ENCODE data around the gene DDX19B. TPM values are rescaled to one million over a fixed set of nuclear protein-coding genes. Genes with fewer than 3 reads are reported as not detected.
"Not testable (repeated sequence)": the region's sequence is repeated elsewhere in the genome, so short reads cannot be mapped to it uniquely, and the experiment has no call there.

The DDX19B gene
- total and polyA plus RNA-seq, 8 donors, result 9.8 to 34.3 (median 23.1) TPM

DNA sequence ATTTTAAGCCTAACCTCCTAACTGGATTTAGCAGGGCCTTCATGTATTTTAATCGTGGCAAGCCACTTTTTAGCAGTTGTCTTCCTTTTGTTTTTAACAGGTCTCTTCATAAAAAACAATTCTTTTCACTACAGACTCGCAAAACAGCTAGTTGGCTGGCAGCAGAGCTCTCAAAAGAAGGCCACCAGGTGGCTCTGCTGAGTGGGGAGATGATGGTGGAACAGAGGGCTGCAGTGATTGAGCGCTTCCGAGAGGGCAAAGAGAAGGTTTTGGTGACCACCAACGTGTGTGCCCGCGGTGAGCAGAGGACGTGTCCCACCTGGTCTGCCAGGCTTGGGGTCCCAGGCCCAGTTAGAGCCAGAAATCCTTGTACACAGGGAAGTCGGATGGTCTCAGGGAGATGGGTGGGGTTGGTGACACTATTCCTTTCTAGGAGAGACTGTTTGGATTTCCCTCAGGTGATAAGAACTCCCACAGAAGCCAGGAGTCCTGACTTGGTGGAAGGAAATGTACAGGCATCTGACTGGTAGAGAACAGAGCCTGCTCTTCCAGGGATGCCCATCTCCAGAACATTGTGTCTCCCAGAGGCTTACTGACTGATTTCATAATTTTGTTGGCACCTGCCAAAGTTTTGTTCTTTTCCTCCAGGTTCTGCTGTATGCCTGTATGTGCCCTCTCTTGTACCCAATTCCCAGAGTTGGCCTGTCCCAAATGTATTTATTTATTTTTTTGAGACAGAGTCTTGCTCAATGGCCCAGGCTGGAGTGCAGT is 32.8 kb downstream of the DDX19B start:
- Histone ChIP-seq H3K27me3 (no peaks in the 10 kb centered on the region), H3K9me3 (no peaks in the 10 kb centered on the region), H3K27ac (peak overlapping the region in 1 of 5 donors; percentile 25), H3K4me3 (no peak overlapping the region), H3K36me3 (peaks cover 40 to 96% (median 95%) of the 10 kb centered on the region in 4 donors), H3K4me1 (peaks cover 0 to 6% (median 1%) of the 10 kb centered on the region in 4 donors)
- WGBS, 5 donors, result 43 to 66% (median 61%) methylated on average over 9 of the region's 9 CpGs
- TF ChIP-seq POLR2AphosphoS5 (IDR thresholded peaks at IDR 0.05) (no peak), EP300 (IDR thresholded peaks at IDR 0.05) (no peak), POLR2A (IDR thresholded peaks at IDR 0.05) (no peak)
- TF ChIP-seq, protein P1, sequence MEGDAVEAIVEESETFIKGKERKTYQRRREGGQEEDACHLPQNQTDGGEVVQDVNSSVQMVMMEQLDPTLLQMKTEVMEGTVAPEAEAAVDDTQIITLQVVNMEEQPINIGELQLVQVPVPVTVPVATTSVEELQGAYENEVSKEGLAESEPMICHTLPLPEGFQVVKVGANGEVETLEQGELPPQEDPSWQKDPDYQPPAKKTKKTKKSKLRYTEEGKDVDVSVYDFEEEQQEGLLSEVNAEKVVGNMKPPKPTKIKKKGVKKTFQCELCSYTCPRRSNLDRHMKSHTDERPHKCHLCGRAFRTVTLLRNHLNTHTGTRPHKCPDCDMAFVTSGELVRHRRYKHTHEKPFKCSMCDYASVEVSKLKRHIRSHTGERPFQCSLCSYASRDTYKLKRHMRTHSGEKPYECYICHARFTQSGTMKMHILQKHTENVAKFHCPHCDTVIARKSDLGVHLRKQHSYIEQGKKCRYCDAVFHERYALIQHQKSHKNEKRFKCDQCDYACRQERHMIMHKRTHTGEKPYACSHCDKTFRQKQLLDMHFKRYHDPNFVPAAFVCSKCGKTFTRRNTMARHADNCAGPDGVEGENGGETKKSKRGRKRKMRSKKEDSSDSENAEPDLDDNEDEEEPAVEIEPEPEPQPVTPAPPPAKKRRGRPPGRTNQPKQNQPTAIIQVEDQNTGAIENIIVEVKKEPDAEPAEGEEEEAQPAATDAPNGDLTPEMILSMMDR (IDR thresholded peaks at IDR 0.05), result peak in 3 of 7 experiments; percentile 25 to 26 (median 25)
- DNase-seq, result peak in 1 of 2 donors; percentile 12
- intact Hi-C loops (cut with DNase I; ENCODE audit: low total_unique reads), result no loop called here

DNA sequence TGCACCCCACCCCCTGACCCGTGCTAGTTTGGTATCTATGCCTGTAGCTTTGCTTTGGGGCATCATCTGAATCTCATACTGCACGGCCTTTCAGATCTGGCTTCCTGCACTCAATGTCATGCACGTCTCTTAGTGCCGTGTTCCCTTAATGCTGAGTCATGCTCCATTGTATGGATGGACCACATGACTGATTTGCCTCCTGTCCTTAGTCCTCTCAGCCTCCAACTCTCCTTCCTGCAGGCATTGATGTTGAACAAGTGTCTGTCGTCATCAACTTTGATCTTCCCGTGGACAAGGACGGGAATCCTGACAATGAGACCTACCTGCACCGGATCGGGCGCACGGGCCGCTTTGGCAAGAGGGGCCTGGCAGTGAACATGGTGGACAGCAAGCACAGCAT is 33.7 kb downstream of the DDX19B start:
- 64 to 86% (median 73%) methylated on average over 4 to 8 of the region's 12 CpGs for whole genome bisulfite sequencing, 5 donors
- H3K27ac ChIP-seq; H3K4me3 ChIP-seq; DNase-seq; H3K9me3 ChIP-seq; intact Hi-C loops (cut with DNase I; ENCODE audit: low total_unique reads); H3K27me3 ChIP-seq; H3K4me1 ChIP-seq: not testable (repeated sequence)
- H3K36me3 ChIP-seq, result peaks cover 38 to 89% (median 87%) of the 10 kb centered on the region in 4 donors

DNA sequence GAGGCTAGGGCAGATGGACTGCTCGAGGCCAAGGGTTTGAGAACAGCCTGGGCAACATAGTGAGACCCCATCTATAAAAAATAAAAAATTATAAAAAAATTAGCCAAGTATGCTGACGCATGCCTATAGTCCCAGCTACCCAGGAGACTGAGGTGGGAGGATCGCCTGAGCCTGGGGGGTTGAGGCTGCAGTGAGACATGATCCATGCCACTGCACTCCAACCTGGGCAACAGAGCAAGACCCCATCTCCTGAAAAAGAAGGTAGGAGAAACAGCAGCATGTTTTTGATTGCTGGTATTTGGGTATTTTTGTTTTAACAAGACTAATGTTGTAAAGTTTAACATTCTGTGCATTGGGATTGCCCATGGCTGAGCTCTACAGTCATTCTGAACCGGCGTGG is 38.8 kb downstream of the DDX19B start:
- Histone ChIP-seq H3K9me3 (no peaks in the 10 kb centered on the region), H3K27ac (no peak overlapping the region), H3K27me3 (no peaks in the 10 kb centered on the region), H3K4me1 (no peaks in the 10 kb centered on the region), H3K36me3 (peaks cover 24 to 40% (median 39%) of the 10 kb centered on the region in 4 donors), H3K4me3 (no peak overlapping the region)
- WGBS, 5 donors, result 94 to 98% (median 97%) methylated on average over 5 of the region's 5 CpGs
- intact Hi-C loops (cut with DNase I; ENCODE audit: low total_unique reads), result no loop called here
- no peak for DNase-seq
- TF ChIP-seq POLR2AphosphoS5 (IDR thresholded peaks at IDR 0.05), result no peak
- TF ChIP-seq POLR2A (IDR thresholded peaks at IDR 0.05), result no peak
- TF ChIP-seq EP300 (IDR thresholded peaks at IDR 0.05), result no peak

DNA sequence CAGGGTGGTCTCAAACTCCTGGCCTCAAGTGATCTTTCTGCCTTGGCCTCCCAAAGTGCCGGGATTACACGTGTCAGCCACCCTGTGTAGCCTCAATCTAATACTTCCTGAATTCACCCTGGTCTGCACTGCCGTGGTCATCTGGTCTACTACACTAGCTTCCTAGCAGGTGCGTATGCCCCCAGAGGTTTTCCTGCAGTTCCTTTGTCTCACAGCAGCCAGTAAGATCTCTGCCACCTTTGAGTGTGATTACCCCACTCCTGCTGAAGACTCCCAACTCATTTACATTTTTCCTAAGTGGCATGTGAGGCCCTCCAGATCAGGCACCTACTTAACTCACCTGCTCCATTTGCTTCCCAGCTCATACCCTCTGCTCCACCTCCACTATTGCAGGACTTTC is 42.6 kb downstream of the DDX19B start:
- 76 to 80% (median 79%) methylated on average over 4 of the region's 4 CpGs for WGBS, 5 donors
- Histone ChIP-seq H3K36me3 (peaks cover 0 to 4% (median 4%) of the 10 kb centered on the region in 4 donors), H3K9me3 (no peaks in the 10 kb centered on the region), H3K27ac (no peak overlapping the region), H3K27me3 (no peaks in the 10 kb centered on the region), H3K4me1 (peaks cover 5 to 12% (median 9%) of the 10 kb centered on the region in 4 donors), H3K4me3 (no peak overlapping the region)
- TF ChIP-seq, protein P1 (IDR thresholded peaks at IDR 0.05), result no peak
- TF ChIP-seq EP300 (IDR thresholded peaks at IDR 0.05) (no peak), POLR2A (IDR thresholded peaks at IDR 0.05) (no peak), POLR2AphosphoS5 (IDR thresholded peaks at IDR 0.05) (no peak)
- intact Hi-C loops (cut with DNase I; ENCODE audit: low total_unique reads), result no loop called here
- no peak for DNase-seq

DNA sequence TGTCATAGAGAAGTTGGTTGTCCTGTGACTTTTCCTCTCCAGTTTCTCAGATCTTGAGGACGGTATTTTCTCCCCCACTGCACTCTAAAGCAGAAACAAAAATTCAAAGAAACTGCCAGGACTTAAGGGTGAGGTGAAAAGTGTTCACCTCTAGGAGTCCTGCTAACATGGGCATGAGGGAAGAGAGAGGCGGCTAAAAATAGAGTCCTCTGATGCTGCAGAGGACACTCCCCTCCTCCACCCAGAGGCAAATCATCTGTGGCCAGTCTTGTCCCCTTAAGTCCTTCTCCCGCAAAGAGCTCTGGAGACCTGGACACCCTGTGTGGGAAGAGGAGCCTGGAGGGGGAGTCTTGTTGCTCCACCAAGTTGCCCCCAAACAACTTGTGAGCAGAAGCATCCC is 43.0 kb downstream of the DDX19B start:
- Histone ChIP-seq H3K9me3 (no peaks in the 10 kb centered on the region), H3K27ac (no peak overlapping the region), H3K27me3 (no peaks in the 10 kb centered on the region), H3K4me3 (no peak overlapping the region), H3K4me1 (peaks cover 5 to 12% (median 9%) of the 10 kb centered on the region in 4 donors), H3K36me3 (peaks cover 0 to under 1% (median 0%) of the 10 kb centered on the region in 4 donors)
- DNase-seq, result no peak
- 62 to 77% (median 74%) methylated on average over 3 of the region's 3 CpGs for WGBS, 5 donors
- intact Hi-C loops (cut with DNase I; ENCODE audit: low total_unique reads), result no loop called here
- TF ChIP-seq EP300 (IDR thresholded peaks at IDR 0.05) (no peak), POLR2A (IDR thresholded peaks at IDR 0.05) (no peak), POLR2AphosphoS5 (IDR thresholded peaks at IDR 0.05) (no peak)
- TF ChIP-seq, protein P1 (IDR thresholded peaks at IDR 0.05), result no peak

Data from stomach (tissue), 9 donors.